ENCODE measurements around the gene RHOT1.

DNA sequence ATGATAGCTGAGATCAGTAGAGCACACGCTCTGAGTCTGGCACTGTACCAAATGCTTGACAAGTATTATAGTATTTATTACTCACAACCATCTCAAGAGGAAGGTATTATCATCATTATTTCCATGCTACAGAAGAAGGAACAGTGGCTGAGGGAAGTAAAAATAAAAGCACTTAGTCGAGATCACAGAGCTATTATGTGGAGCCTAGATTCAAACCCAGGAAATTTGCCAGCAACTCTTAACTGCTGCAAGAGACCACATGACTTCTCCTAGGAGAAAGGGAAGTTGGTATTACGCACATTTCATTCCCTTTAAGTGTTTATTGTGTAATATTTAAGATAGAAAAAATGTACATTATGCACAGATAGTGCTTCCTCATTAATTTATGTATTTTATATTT, 1.0 kb upstream of the RHOT1 start:
- no peak for TF ChIP-seq FOXM1 (IDR thresholded peaks at IDR 0.05; ENCODE audit: borderline replicate concordance)
- no peak for TF ChIP-seq L3MBTL2 (conservative IDR thresholded peaks at IDR 0.05)
- no peak for TF ChIP-seq FOXA1 (IDR thresholded peaks at IDR 0.05)
- no peak for TF ChIP-seq FOXK2 (IDR thresholded peaks at IDR 0.05)
- TF ChIP-seq ZNF384 (IDR thresholded peaks at IDR 0.05) = no peak
- no peak for TF ChIP-seq HDGF (IDR thresholded peaks at IDR 0.05; ENCODE audit: borderline replicate concordance)
- no peak for TF ChIP-seq BHLHE40 (IDR thresholded peaks at IDR 0.05; ENCODE audit: borderline replicate concordance)
- TF ChIP-seq ELF4 (IDR thresholded peaks at IDR 0.05) = no peak
